Esophagus muscularis mucosa (tissue), 4 donors: ENCODE results near the gene CAMTA1. TPM values are rescaled to one million over a fixed set of nuclear protein-coding genes. Genes with fewer than 3 reads are reported as not detected.
A peak's percentile ranks its signal among the peaks of the same experiment; 100 is the strongest.

Source experiments
- DNase-seq: peaks from one replicate; pipeline ENCODE4 v3.0.0-alpha.2; 2017; ENCODE audit errors: extremely low spot score
- H3K27ac ChIP-seq, 4 donors: fragments of 200-600 bp; sonication (generic); replicated peaks in 1 of 4; 1 replicate in 3 of 4; 2 replicates in 1 of 4; pipeline ENCODE4 v1.5.1; 2016 to 2019; ENCODE audit warnings: mild to moderate bottlenecking in 1 of 4
- H3K27me3 ChIP-seq, 4 donors: fragments of 200-600 bp; sonication (generic); one replicate each; pipeline versions ENCODE4 v1.5.1 to v1.6.0; 2016 to 2019
- H3K36me3 ChIP-seq, 4 donors: fragments of 200-600 bp; sonication (generic); one replicate each; pipeline ENCODE4 v1.5.1; 2016 to 2019
- H3K4me1 ChIP-seq, 4 donors: fragments of 200-600 bp; sonication (generic); one replicate each; pipeline ENCODE4 v1.5.1; 2016 to 2019
- H3K4me3 ChIP-seq, 4 donors: fragments of 200-600 bp; sonication (generic); 1 replicate in 2 of 4; 2 replicates in 2 of 4; pipeline ENCODE4 v1.5.1; 2016 to 2019; ENCODE audit warnings: mild to moderate bottlenecking in 4 of 4, moderate library complexity in 1 of 4
- H3K9me3 ChIP-seq, 4 donors: fragments of 200-600 bp; sonication (generic); 1 replicate in 3 of 4; 2 replicates in 1 of 4; pipeline ENCODE4 v1.5.1; 2016 to 2019
- EP300 ChIP-seq: sonication (generic); formaldehyde crosslinking; IDR thresholded peaks from one replicate; pipeline ENCODE4 v1.6.1; 2017; ENCODE audit warnings: antibody characterized with exemption
- POLR2A ChIP-seq: fragments of 450-650 bp; IDR thresholded peaks from one replicate; pipeline ENCODE4 v1.6.1; 2017; ENCODE audit warnings: antibody characterized with exemption, moderate library complexity, mild to moderate bottlenecking, low read depth
- POLR2AphosphoS5 ChIP-seq, 2 donors: sonication (generic); formaldehyde crosslinking; IDR thresholded peaks; one replicate each; pipeline ENCODE4 v1.6.1; 2017; ENCODE audit warnings: antibody characterized with exemption in 2 of 2
- WGBS: methylation state at CpG from one replicate; pipeline ENCODE4 v1.1.5; 2018; 5-methylcytosine and 5-hydroxymethylcytosine counted together
- intact Hi-C: fragments of 100-400 bp; cut with DNase I; formaldehyde crosslinking; loops from one replicate; pipeline ENCODE4 v1.15.1; 2023
- total RNA-seq, 4 donors: library from RNA; depleted of rRNA; stranded (reverse); fragments of >200 nt; gene quantifications; one replicate each; pipeline versions ENCODE4 v1.1.0 to v1.2.1, GENCODE V29; 2016
- TF ChIP-seq, protein P1 (sequence below), 3 experiments: fragments of 200-600 bp in 2 of 3; fragments of 450-650 bp in 1 of 3; sonication (generic) in 2 of 3; IDR thresholded peaks; one replicate each; pipeline ENCODE4 v1.5.1; 2017 to 2019; ENCODE audit warnings: antibody characterized with exemption in 3 of 3, mild to moderate bottlenecking in 2 of 3, moderate library complexity in 1 of 3

CAMTA1 gene
- total RNA-seq, 4 donors from 2014 or later, result 109 to 226 (median 139) TPM

DNA sequence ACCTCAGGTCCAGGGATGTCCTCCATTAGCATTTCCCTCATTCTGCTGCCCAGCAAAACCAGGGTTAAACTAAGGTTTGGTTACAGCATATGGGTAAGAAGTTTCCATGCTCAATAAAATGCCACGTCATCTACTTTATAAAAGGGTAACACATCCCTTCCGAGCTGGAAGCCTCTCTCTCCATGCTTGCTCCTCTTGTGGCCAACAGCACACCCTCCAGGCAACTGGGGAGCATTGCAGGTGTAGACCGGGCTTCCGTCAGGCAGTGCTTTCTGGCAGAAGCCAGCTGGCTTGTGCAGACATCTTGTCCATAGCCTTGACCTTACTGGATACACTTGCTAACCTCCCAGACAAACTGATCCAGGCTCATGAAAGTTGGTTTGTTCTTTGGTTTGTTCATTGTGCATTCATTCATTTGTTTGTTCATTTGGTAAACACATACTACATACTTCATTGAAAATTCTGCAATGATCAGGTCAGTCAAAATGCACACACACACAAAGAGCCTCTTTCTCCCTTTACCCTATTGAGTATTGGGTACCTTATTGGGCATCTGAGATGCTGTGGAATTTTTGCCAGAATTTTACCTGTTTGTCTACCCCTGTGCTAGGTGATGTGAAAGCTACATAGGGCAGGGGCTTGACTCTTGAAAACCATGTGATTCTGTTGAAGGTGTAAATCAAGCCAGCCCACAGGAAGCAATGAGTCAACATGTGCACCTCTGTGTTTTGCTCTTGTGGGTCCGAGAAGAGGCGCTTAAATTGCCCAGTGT is 422.8 kb downstream of the CAMTA1 start:
- Histone ChIP-seq H3K27ac (no peak overlapping the region), H3K4me3 (no peak overlapping the region), H3K36me3 (no peaks in the 10 kb centered on the region), H3K27me3 (peaks cover 0 to 36% (median 0%) of the 10 kb centered on the region in 4 donors), H3K9me3 (no peaks in the 10 kb centered on the region), H3K4me1 (no peaks in the 10 kb centered on the region)
- intact Hi-C loops, result no loop called here
- DNase-seq, result no peak
- 41% methylated on average over 6 of the region's 6 CpGs for WGBS
- TF ChIP-seq, protein P1, sequence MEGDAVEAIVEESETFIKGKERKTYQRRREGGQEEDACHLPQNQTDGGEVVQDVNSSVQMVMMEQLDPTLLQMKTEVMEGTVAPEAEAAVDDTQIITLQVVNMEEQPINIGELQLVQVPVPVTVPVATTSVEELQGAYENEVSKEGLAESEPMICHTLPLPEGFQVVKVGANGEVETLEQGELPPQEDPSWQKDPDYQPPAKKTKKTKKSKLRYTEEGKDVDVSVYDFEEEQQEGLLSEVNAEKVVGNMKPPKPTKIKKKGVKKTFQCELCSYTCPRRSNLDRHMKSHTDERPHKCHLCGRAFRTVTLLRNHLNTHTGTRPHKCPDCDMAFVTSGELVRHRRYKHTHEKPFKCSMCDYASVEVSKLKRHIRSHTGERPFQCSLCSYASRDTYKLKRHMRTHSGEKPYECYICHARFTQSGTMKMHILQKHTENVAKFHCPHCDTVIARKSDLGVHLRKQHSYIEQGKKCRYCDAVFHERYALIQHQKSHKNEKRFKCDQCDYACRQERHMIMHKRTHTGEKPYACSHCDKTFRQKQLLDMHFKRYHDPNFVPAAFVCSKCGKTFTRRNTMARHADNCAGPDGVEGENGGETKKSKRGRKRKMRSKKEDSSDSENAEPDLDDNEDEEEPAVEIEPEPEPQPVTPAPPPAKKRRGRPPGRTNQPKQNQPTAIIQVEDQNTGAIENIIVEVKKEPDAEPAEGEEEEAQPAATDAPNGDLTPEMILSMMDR (IDR thresholded peaks at IDR 0.05), result peak; percentile 25 to 50 (median 35)
- TF ChIP-seq POLR2A (no peak), EP300 (no peak), POLR2AphosphoS5 (IDR thresholded peaks at IDR 0.05) (no peak)

DNA sequence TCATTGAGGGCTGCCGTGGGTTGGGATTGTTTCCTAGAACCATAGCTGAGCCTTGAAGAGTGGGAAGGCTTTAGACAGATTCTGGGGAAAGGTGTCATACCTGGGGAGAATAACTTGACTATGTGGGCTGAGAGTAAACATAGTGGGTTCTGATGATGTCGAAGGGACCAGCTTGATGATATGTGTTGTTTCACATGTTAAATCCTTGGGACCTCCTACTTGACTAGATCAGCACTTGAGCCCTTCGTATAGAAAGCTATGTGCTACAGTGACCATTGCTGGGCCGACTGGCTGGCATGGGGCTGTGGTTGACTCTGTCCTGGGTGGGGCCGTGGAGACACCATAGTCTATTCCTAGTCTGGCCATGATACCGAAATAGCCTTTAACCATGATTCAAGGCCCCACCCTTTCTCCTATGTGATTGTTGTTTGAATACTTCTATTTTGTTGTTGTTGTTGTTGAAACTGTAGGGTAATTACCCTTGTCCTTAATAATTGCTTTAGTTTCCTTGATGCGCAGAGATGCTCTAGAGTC is 423.5 kb downstream of the CAMTA1 start:
- WGBS, result 84% methylated on average over 7 of the region's 7 CpGs
- Histone ChIP-seq H3K27me3 (peaks cover 0 to 36% (median 0%) of the 10 kb centered on the region in 4 donors), H3K9me3 (no peaks in the 10 kb centered on the region), H3K36me3 (no peaks in the 10 kb centered on the region), H3K4me3 (no peak overlapping the region), H3K27ac (no peak overlapping the region), H3K4me1 (no peaks in the 10 kb centered on the region)
- TF ChIP-seq, protein P1 (IDR thresholded peaks at IDR 0.05), result no peak
- intact Hi-C loops, result no loop called here
- DNase-seq, result peak; percentile 50

DNA sequence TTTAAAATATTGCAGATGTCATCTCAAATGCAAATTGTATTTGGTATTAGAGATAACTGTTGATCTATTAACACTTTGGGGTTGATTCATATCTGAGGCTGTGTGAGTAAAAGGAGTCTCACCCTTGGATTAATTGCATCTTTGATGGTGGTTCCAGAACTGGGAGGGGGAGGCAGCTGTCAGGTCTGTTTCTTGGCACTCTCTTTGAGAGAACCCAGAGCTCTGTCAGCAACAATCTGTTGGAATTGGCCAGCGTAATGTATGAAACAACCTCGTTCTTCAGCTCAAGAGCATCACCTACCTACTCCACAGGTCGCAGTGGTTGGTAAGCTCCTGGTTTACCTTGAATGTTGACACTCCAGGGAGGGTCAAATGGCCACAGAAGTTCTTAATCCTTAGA is 424.1 kb downstream of the CAMTA1 start:
- intact Hi-C loops, result no loop called here
- TF ChIP-seq POLR2AphosphoS5 (IDR thresholded peaks at IDR 0.05) (no peak), POLR2A (no peak), EP300 (no peak)
- TF ChIP-seq, protein P1 (IDR thresholded peaks at IDR 0.05), result no peak
- no peaks in the 10 kb centered on the region for H3K36me3 ChIP-seq
- no peak for DNase-seq
- peaks cover 0 to 38% (median 0%) of the 10 kb centered on the region in 4 donors for H3K27me3 ChIP-seq
- H3K9me3 ChIP-seq, result no peaks in the 10 kb centered on the region
- WGBS, result 26% methylated on average over 3 of the region's 3 CpGs
- no peak overlapping the region for H3K27ac ChIP-seq
- H3K4me1 ChIP-seq, result no peaks in the 10 kb centered on the region
- no peak overlapping the region for H3K4me3 ChIP-seq

DNA sequence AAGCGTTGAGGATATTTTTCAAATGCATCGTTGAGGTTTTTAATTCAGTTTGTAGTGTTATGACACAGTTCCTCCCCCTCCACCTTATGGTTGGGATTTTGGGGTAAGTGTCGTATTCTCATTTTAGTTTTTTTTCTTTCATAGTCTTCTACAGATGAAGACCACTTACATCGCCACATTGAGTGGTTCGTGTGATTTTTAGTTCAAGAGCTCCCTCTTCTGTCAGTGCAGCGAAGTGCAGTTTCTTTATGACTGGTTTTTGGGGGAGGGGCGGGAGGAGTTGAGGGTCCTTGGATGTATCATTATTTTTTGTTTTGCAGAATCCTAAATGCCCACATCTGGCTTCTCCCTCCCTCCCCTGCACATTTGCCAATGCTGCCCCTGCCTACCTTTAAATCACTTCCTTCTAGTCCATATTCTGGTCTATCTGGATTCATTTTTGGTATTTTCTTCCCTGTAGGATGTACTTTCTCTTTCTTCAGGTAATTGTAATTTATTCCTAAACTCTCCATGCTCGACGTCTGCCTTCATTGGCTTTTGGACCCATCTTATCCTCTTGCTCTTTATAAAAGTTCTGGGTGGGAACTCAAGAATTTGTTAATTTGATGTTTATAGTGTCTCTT is 433.1 kb downstream of the CAMTA1 start:
- intact Hi-C loops, result loop anchor here (10.0 kb wide), 1 partner anchor 504 kb away; no protein-coding TSS in a partner anchor
- TF ChIP-seq POLR2AphosphoS5 (IDR thresholded peaks at IDR 0.05) (no peak), POLR2A (no peak)
- TF ChIP-seq, protein P1 (IDR thresholded peaks at IDR 0.05), result peak; percentile 67 to 73 (median 70)
- Histone ChIP-seq H3K36me3 (no peaks in the 10 kb centered on the region), H3K4me3 (no peak overlapping the region), H3K27me3 (peaks cover 0 to 21% (median 0%) of the 10 kb centered on the region in 4 donors), H3K4me1 (no peaks in the 10 kb centered on the region), H3K9me3 (peaks cover 0 to 4% (median 0%) of the 10 kb centered on the region in 4 donors), H3K27ac (no peak overlapping the region)
- WGBS, result 33% methylated on average over 9 of the region's 9 CpGs
- peak; percentile 91 for DNase-seq
